Stimulated activated CD4-positive, alpha-beta T cell treated with anti-CD3 and anti-CD28 coated beads, Interleukin-12 subunit alpha, Interleukin-12 subunit beta, amount 100 ng/mL, for 24 hours (primary cell): ENCODE data around the gene FAM20B.

Experiments
- DNase-seq, 2 experiments: peaks; one replicate each; pipeline ENCODE4 v3.0.0-alpha.2; 2020; ENCODE audit warnings: low read depth in 2 of 2

The FAM20B gene

GRCh38 chr1:179048339-179049124 lies 22.8 kb downstream of the FAM20B start:
- DNase-seq, result no peak

GRCh38 chr1:179052776-179053175 lies 27.1 kb downstream of the FAM20B start:
- DNase-seq, result no peak

GRCh38 chr1:179053486-179053885 lies 27.8 kb downstream of the FAM20B start:
- DNase-seq, result no peak

- DNase-seq, result no peak
Observed at GRCh38 chr1:179055937-179056336, 30.2 kb downstream of the FAM20B start.

- no peak for DNase-seq
Observed at GRCh38 chr1:179058487-179059483, 33.1 kb downstream of the FAM20B start.

- DNase-seq, result no peak
Observed at GRCh38 chr1:179061360-179062282, 35.9 kb downstream of the FAM20B start.

- no peak for DNase-seq
Observed at GRCh38 chr1:179066471-179066870, 40.8 kb downstream of the FAM20B start.

- no peak for DNase-seq
Observed at GRCh38 chr1:179077396-179077795, 51.7 kb downstream of the FAM20B start.

- DNase-seq, result peak in 1 of 2 experiments; percentile 11
Observed at GRCh38 chr1:179079113-179079761, 53.5 kb downstream of the FAM20B start.

- peak in 1 of 2 experiments; percentile 5 for DNase-seq
Observed at GRCh38 chr1:179080866-179081686, 55.4 kb downstream of the FAM20B start.

GRCh38 chr1:179081687-179082332 lies 56.1 kb downstream of the FAM20B start, which contains the start of gene TOR3A:
TOR3A (plus strand) TSS chr1:179082070; CDS start chr1:179082129, 59 bp downstream.
- DNase-seq, result peak; percentile 64 to 83

- peak; percentile 11 to 27 for DNase-seq
Observed at GRCh38 chr1:179082333-179082998, 56.8 kb downstream of the FAM20B start.

GRCh38 chr1:179082999-179083335 lies 57.3 kb downstream of the FAM20B start:
- no peak for DNase-seq

GRCh38 chr1:179083533-179083932 lies 57.8 kb downstream of the FAM20B start:
- DNase-seq, result no peak

GRCh38 chr1:179087665-179088064 lies 62.0 kb downstream of the FAM20B start:
- DNase-seq, result no peak

GRCh38 chr1:179089827-179090482 lies 64.3 kb downstream of the FAM20B start:
- DNase-seq, result no peak

GRCh38 chr1:179090522-179090921 lies 64.8 kb downstream of the FAM20B start:
- no peak for DNase-seq

- DNase-seq, result no peak
Observed at GRCh38 chr1:179090923-179091322, 65.2 kb downstream of the FAM20B start.
